Caco-2 (cell line): ENCODE results near the gene HDGFL3. TPM values are rescaled to one million over a fixed set of nuclear protein-coding genes. Genes with fewer than 3 reads are reported as not detected.

Source experiments
- BruUV-seq: library from RNA; stranded (reverse); fragments of 400-500 nt; replicated peaks from 2 replicates; lab custom pipeline; 2021; lab: Mats Ljungman, UMichigan
- CTCF ChIA-PET: fragments of 300-600 bp; sonication (Branson Sonifier 250); formaldehyde crosslinking; loops from one replicate; lab custom pipeline; 2022; ENCODE audit warnings: antibody characterized with exemption; lab: Charles Lee
- POLR2A ChIA-PET: fragments of 300-600 bp; sonication (Branson Sonifier 250); formaldehyde crosslinking; loops from one replicate; lab custom pipeline; 2022; ENCODE audit warnings: antibody characterized with exemption; lab: Charles Lee
- DNase-seq, 2 experiments: peaks; one replicate each; pipeline versions ENCODE4 v3.0.0 to v3.0.0-alpha.2; 2020 to 2022
- H3K27me3 ChIP-seq: replicated peaks from 2 replicates; pipeline ENCODE4 v1.6.0; 2011; ENCODE audit warnings: low read length; ENCODE audit not compliant: control insufficient read depth, insufficient read depth
- H3K36me3 ChIP-seq: 2 replicates; pipeline ENCODE4 v1.5.1; 2011; ENCODE audit warnings: low read length; ENCODE audit not compliant: control insufficient read depth, insufficient read depth
- H3K4me1 ChIP-seq: fragments of 250-450 bp; sonication (Bioruptor Pico); 2 replicates; pipeline ENCODE4 v1.5.1; 2020; ENCODE audit warnings: mild to moderate bottlenecking
- H3K4me3 ChIP-seq: 2 replicates; pipeline ENCODE4 v1.5.1; 2011; ENCODE audit warnings: low read depth, mild to moderate bottlenecking, control low read depth, low read length
- H3K9me3 ChIP-seq: fragments of 250-450 bp; sonication (Bioruptor Pico); 2 replicates; pipeline ENCODE4 v1.5.1; 2020; ENCODE audit warnings: mild to moderate bottlenecking, moderate library complexity
- H3K27ac Mint-ChIP-seq: one replicate; pipeline ENCODE4 v1.8.0; 2022; ENCODE audit warnings: mixed read lengths; ENCODE audit not compliant: unreplicated experiment
- H3K27me3 Mint-ChIP-seq: one replicate; pipeline ENCODE4 v1.8.0; 2022; ENCODE audit warnings: mixed read lengths; ENCODE audit not compliant: insufficient read depth, unreplicated experiment
- H3K36me3 Mint-ChIP-seq: one replicate; pipeline ENCODE4 v1.8.0; 2022; ENCODE audit warnings: mild to moderate bottlenecking, mixed read lengths; ENCODE audit not compliant: insufficient read depth, unreplicated experiment
- H3K4me1 Mint-ChIP-seq: one replicate; pipeline ENCODE4 v1.8.0; 2022; ENCODE audit warnings: low read depth, mixed read lengths; ENCODE audit not compliant: unreplicated experiment
- H3K4me3 Mint-ChIP-seq: one replicate; pipeline ENCODE4 v1.8.0; 2022; ENCODE audit warnings: mild to moderate bottlenecking, moderate library complexity, mixed read lengths; ENCODE audit not compliant: unreplicated experiment
- H3K9me3 Mint-ChIP-seq: one replicate; pipeline ENCODE4 v1.8.0; 2022; ENCODE audit warnings: mixed read lengths; ENCODE audit not compliant: unreplicated experiment
- CTCF ChIP-seq, 2 experiments: fragments of 200-600 bp in 1 of 2; IDR thresholded peaks; 1 replicate in 1 of 2; 2 replicates in 1 of 2; pipeline versions ENCODE4 v1.5.1 to v1.8.0; 2011 to 2022; ENCODE audit warnings: antibody characterized with exemption in 1 of 2, control low read depth in 1 of 2, inconsistent platforms in 1 of 2, low read depth in 1 of 2, low read length in 1 of 2, mild to moderate bottlenecking in 1 of 2, moderate library complexity in 1 of 2; ENCODE audit not compliant: insufficient read depth in 1 of 2, severe bottlenecking in 1 of 2, unreplicated experiment in 1 of 2
- intact Hi-C: fragments of 100-400 bp; cut with micrococcal nuclease; formaldehyde crosslinking; loops from one replicate; pipeline ENCODE4 v1.10.0; 2022; ENCODE audit not compliant: unreplicated experiment
- total RNA-seq: library from RNA; stranded (reverse); gene quantifications from 2 replicates; pipeline ENCODE4 v1.2.3, GENCODE V29; 2022

The HDGFL3 gene
- total RNA-seq, 1 experiment from 2014 or later, result 22.9 TPM

- intact Hi-C loops, result loop anchor here (1.0 to 5.0 kb wide), 5 partner anchors 74 to 311 kb away; no protein-coding TSS in a partner anchor
- Mint-ChIP-seq H3K9me3 (no peaks in the 10 kb centered on the region), H3K36me3 (no peaks in the 10 kb centered on the region), H3K4me3 (no peak overlapping the region), H3K4me1 (no peaks in the 10 kb centered on the region), H3K27me3 (peaks cover 10% of the 10 kb centered on the region), H3K27ac (no peak overlapping the region)
- no peaks in the 10 kb centered on the region for H3K4me1 ChIP-seq
- no TSS peak for BruUV-seq
- POLR2A ChIA-PET, result interaction anchor here (0.8 kb wide), 1 partner anchor 113 kb away, joined by 3 read pairs; no protein-coding TSS in a partner anchor
- peak in 1 of 2 experiments; percentile 66 for DNase-seq
- H3K4me3 ChIP-seq, result no peak overlapping the region
- no peaks in the 10 kb centered on the region for H3K9me3 ChIP-seq
- CTCF ChIA-PET, result interaction anchor here (0.6 to 3.0 kb wide), 13 partner anchors 74 to 326 kb away, joined by 3 to 56 read pairs (median 3); no protein-coding TSS in a partner anchor
- no peaks in the 10 kb centered on the region for H3K27me3 ChIP-seq
- H3K36me3 ChIP-seq, result no peaks in the 10 kb centered on the region
- TF ChIP-seq CTCF (IDR thresholded peaks at IDR 0.05; ENCODE audit: insufficient read depth in 1 of 2, low read depth in 1 of 2, low read length in 1 of 2, severe bottlenecking in 1 of 2, unreplicated experiment in 1 of 2), result peak; percentile 73 to 87
Measured at GRCh38 chr15:83248151-83249029, 40.8 kb upstream of the HDGFL3 start.

- no peaks in the 10 kb centered on the region for H3K9me3 Mint-ChIP-seq
- BruUV-seq, result no TSS peak
- CTCF ChIA-PET, result no interaction called here
- Histone ChIP-seq H3K9me3 (no peaks in the 10 kb centered on the region), H3K4me3 (no peak overlapping the region), H3K4me1 (no peaks in the 10 kb centered on the region), H3K27me3 (no peaks in the 10 kb centered on the region), H3K36me3 (no peaks in the 10 kb centered on the region)
- H3K27ac Mint-ChIP-seq, result no peak overlapping the region
- peaks cover 4% of the 10 kb centered on the region for H3K27me3 Mint-ChIP-seq
- H3K4me1 Mint-ChIP-seq, result no peaks in the 10 kb centered on the region
- POLR2A ChIA-PET, result no interaction called here
- TF ChIP-seq CTCF (IDR thresholded peaks at IDR 0.05; ENCODE audit: insufficient read depth in 1 of 2, low read depth in 1 of 2, low read length in 1 of 2, severe bottlenecking in 1 of 2, unreplicated experiment in 1 of 2), result no peak
- H3K4me3 Mint-ChIP-seq, result no peak overlapping the region
- no peak for DNase-seq
- intact Hi-C loops, result no loop called here
- H3K36me3 Mint-ChIP-seq, result no peaks in the 10 kb centered on the region
Measured at GRCh38 chr15:83243634-83244033, 36.0 kb upstream of the HDGFL3 start.

GRCh38 chr15:83230242-83230641 is 22.6 kb upstream of the HDGFL3 start:
- H3K27me3 ChIP-seq, result no peaks in the 10 kb centered on the region
- TF ChIP-seq CTCF (IDR thresholded peaks at IDR 0.05; ENCODE audit: insufficient read depth in 1 of 2, low read depth in 1 of 2, low read length in 1 of 2, severe bottlenecking in 1 of 2, unreplicated experiment in 1 of 2), result no peak
- Mint-ChIP-seq H3K9me3 (no peaks in the 10 kb centered on the region), H3K4me3 (no peak overlapping the region), H3K27me3 (peaks cover 4% of the 10 kb centered on the region), H3K36me3 (no peaks in the 10 kb centered on the region), H3K27ac (no peak overlapping the region), H3K4me1 (no peaks in the 10 kb centered on the region)
- no peaks in the 10 kb centered on the region for H3K36me3 ChIP-seq
- CTCF ChIA-PET, result no interaction called here
- no peaks in the 10 kb centered on the region for H3K4me1 ChIP-seq
- intact Hi-C loops, result no loop called here
- H3K4me3 ChIP-seq, result no peak overlapping the region
- BruUV-seq, result no TSS peak
- no peak for DNase-seq
- POLR2A ChIA-PET, result no interaction called here
- no peaks in the 10 kb centered on the region for H3K9me3 ChIP-seq
